HG03060 (cell line): Measurements from ENCODE around the gene RNLS.
"Not testable (repeated sequence)": the region's sequence is repeated elsewhere in the genome, so short reads cannot be mapped to it uniquely, and the experiment has no call there.

ENCODE experiments used
- ATAC-seq: cut with Tn5 transposase; IDR thresholded peaks from one replicate; pipeline ENCODE4 v1.9.1; 2021; ENCODE audit warnings: low read depth, moderate number of reproducible peaks; ENCODE audit not compliant: unreplicated experiment

RNLS gene

DNA sequence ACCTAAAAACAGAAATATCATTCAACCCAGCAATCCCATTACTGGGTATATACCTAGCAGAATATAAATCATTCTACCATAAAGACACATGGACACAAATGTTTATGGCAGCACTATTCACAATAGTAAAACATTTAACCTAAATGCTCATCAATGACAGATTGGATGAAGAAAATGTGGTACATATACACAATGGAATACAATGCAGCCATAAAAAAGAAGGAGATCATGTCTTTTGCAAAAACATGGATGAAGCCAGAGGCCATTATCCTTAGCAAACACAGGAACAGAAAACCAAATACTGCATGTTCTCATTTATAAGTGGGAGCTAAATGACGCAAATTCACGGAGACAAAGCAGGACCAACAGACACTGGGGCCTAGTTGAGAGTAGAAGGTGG lies 96.3 kb downstream of the RNLS start:
- ATAC-seq = not testable (repeated sequence)

DNA sequence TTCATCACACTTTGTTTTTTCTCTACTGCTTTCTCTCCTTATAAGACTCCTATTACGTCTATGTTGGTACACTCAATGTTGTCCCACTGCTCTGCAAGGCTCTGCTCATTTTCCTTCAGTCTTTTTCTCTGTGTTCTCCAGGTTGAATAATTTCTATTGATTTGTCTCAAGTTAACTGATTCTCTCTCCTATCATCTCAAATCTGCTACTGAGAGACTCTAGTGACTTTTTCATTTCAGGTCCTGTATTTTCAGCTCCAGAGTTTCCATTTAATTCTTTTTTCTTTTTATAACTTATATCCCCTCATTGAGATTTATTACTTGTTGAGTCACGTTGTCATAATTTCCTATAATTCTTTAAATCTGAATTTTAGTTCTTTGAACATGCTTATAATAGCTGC lies 100.9 kb downstream of the RNLS start:
- ATAC-seq = no peak

DNA sequence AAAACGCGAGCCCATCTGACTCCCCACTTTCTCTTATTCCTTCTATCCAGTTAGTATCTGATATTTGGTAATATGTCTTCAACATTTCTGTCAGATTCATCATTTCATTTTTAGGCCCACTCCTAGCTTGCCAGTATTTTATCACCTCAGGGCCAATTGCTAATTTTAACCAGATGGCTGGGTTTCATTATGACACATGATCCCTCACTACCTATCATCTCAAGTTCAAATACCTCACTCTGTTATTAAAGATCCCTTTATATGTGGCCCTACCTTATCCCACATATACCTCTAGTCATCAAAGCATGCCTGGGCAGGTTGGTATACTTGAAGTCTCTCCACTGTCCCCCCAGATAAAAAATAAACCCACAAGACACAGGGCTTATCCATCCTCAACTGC lies 104.9 kb downstream of the RNLS start:
- ATAC-seq = no peak

DNA sequence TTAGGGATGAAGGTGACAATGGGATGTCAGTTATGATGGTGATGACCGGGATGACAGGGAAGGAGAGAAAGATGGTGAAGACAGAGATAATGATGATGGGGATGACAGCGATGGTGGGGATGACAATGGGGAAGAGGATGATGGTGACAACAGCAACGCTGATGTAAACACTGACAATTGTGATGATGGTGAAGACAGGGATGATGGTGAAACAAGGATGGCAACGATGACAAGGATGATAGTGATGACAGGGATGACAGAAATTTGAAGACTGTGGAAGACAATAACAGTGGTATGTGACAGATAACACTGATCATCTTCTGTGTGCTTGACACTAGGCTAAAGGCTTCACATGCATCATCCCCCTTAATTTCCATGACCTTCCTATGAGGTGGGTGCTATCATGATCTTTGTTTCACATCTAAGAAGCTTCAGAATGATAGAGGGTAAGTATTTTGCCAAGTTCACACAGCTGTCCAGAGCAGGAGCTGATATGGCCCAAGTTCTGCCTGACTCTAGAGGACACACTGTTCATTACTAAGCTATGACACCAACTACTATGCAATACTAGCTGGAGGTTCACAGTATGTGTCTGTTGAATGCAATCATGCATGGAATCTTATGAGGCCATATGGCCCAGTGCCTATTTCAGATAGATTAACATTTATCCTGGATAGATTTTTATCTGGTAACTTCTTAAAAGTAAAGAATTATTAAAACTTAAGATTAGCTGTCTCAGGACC lies 105.6 kb downstream of the RNLS start:
- ATAC-seq = no peak

DNA sequence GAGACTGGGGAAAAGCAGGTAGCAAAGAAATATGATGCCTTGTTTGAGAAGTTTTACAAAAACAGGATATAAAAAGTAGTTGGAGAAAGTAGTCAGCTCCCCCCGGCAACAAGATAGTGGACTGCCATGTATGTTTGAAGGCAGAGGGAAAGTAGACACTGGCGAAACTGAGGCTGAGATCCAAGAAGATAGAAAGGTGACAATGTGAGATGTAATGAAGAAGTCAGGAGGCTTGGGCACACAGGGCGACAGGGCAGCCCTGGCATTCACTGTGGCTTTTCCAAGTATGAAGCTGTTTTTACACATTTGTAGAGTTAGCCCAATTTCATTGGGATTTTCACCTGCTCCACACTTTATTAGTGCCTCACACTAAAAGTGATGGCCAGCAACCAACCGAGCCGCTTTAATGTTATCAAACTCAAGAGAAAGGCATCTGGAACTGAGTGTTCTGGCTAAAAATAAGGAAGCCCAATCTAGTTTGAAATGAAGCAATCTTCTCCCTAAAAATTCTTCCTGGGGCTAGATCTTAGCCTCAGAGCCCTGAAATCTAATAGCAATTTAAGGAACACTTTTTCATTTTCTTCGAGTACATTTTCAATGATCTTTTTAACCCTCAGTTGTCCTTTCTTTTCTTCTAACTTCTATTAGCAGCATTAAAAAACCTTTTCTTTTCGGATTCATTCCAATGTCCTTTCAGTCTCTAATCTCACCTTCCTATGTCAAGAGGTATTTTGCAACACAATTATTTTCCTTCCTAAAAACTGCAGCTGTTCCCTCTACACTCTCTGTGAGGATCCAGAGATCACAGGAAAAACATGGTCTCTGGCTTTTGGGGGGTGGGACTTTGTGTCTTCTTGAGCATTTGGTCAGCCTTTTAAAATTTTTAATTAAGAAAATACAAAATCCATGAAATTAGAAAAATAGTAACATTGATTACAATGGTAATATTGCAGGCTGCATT lies 108.0 kb downstream of the RNLS start:
- ATAC-seq = no peak

- no peak for ATAC-seq
These were observed 108.9 kb downstream of the RNLS start for GRCh38 chr10:88473989-88474883.

DNA sequence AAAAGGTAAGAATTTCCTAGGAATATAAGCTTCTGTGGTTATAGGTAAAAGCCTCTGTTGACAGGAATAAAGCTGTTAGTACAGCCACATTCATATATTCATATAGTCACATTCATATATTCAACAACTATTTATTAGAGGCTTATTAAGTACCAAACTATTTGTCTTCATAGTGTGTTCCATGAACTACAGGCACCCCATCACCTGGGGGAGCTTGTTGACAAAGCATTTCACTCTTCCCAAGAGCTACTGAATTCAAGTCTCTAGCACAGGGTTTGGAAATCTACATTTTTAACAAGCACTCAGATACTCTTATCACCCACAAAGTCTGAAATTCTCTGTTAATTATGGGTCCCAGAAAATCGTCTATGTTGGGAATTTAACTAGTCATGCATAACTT lies 110.6 kb downstream of the RNLS start:
- ATAC-seq = no peak

- no peak for ATAC-seq
These were observed 111.2 kb downstream of the RNLS start for GRCh38 chr10:88471899-88472298.

GRCh38 chr10:88467835-88468485 lies 115.2 kb downstream of the RNLS start:
- ATAC-seq = no peak

DNA sequence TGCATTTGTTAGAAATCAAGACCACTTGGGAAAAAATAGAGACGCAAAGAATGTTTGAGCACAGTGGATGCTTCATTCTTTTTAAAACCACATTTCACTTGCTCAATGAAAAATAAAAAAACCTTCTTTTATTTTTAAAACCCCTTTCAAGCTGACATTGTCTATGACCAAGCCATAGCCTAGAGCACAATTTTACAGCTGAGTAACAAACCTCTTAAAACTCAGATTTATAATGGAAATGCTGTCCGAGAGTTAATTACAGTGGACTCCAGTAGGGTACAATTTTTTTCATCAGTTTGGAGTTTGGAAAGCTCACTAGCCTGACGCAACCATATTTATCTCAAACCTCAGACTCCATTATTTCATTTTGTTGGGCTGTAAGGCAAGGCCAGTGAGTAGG lies 116.3 kb downstream of the RNLS start:
- ATAC-seq = no peak

DNA sequence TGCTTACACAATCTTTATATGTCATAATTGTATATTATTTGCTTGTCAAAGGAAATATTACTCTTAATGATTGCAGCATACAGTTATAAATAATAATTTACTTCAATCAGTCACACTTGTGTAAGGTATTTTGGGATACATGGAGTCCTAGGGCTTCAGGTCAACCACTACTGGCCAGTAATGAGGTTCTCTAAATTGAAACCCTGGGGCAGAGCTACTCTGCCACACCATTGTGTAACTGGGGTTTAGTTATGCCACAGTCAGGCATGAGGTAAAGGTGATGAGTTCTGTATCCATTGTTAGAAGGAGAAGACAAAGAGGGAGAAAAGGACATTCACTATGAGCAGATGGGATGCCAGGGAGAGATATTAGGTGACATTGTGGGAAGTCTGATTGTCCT lies 117.4 kb downstream of the RNLS start:
- ATAC-seq = no peak

DNA sequence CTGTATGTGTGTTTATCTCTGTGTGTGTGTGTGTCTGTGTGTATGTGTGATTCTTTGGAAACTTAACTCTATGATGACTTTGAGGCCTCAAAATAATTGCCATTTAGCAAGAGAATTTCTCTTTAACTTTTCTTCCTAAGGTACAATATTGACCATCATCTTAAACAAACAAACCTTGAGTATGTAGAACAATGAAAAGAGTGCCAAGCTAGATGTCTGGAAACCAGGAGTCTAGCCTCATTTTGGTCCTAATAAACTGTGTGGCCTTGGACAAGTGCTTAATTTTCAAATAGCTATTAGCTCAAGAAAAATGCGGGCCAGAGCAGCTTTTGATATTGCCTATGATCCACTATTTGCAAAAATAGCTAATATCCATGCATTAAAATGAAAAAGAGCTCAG lies 119.3 kb downstream of the RNLS start:
- ATAC-seq = no peak

- ATAC-seq = no peak
These were observed 121.7 kb downstream of the RNLS start for GRCh38 chr10:88461426-88461825.

- no peak for ATAC-seq
These were observed 123.6 kb downstream of the RNLS start for GRCh38 chr10:88459530-88459929.

DNA sequence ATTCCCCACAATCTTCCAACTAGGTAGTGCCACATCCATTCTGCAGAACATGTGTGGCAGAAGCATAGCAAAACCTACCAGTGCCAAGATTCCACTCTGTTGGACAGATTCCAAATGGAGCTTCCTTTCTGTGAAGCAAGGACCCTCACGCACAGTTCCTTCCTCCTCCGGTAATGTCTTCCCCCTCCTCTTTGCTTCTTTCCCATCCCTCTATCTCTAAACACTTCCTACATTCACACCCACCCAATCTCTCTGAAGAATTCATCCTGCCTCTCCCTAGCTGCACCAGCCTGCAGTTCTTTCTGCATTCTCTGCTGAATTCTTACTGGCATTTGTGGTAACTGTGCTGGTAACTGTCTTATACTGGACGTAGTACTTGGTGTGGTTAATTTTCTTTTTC lies 124.9 kb downstream of the RNLS start:
- no peak for ATAC-seq

DNA sequence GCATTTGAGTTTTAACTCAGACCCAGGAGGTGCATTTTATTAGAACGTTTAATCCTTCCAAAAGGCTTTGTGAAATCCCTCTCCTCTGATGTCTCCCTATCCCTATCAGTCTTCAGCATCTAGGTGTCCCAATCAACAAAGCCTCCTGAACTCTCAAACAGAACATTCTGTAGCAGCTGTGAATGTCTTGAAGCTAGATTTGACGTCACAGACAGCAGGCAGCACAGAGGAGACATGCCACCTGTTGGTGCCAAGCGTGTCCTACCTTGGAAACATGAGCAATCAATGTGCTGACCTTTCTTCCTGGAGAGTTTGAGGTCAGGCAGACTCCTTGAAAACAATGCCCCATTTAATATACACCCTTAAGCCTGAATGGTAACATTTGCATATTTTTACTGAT lies 125.5 kb downstream of the RNLS start:
- no peak for ATAC-seq

DNA sequence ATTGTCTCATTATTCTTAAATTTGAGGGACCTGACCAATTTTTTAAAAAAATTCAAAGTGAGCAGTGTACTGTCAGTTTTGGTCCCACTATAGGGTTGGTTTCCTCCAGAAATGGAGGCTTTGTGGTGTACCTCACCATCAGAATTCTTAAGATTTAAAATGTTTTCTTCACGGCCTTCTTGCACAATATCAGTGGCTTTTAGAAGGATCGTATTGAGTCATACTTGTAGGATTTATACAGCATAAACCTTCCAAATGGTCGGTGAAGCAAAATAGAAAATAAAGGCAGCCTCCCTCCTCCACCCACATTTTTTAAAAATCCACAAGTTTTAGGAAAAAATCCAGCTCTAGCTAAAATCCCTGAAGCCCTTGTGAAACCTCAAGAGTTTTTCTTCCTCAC lies 126.4 kb downstream of the RNLS start:
- ATAC-seq = no peak

- no peak for ATAC-seq
These were observed 127.3 kb downstream of the RNLS start for GRCh38 chr10:88455831-88456230.

DNA sequence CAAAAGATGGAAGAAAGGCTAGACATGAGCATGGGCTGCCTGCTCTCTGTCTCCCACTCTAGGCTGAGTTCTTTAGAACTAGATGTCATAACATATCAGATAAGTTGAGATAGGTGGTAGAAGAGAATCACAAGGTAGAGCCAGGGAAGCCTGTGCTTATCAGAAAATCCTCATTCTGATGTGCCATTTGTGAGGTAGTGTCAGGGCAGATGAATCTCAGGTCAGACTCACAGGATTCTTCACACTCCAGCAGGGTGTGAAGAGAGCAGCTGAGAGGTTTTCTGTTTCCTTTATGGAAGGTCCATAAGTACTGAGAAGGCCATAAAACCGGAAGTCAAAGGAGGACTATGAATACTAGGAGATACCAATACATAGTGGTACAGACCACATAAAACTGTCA lies 132.9 kb downstream of the RNLS start:
- ATAC-seq = no peak

DNA sequence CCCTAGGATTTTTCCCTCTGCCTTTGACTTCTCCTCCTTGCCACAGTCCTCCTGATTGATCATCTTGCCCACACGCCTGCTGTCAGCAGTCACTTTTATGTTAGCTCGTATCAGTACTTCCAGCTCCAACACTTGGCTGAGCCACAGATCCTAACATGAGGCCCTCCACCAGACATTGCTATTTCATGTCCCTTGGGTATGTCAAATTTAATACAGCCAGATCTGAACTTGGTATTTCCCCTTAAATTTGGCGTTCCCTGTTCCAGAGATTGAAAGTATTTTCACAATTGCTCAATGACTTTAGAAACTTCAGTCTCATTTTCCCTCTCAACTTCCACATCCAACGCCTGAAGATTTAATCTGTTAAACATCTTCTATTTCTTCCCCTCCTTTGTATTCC lies 140.4 kb downstream of the RNLS start:
- no peak for ATAC-seq
